ENCODE measurements around the gene TNPO2. TPM values are rescaled to one million over a fixed set of nuclear protein-coding genes. Genes with fewer than 3 reads are reported as not detected.

The TNPO2 gene
- polyA plus RNA-seq, 3 donors = 62.2 to 66.0 (median 62.9) TPM

- DNase-seq (ENCODE audit: low read depth in 3 of 3, low spot score in 2 of 3) = no peak
These were observed 68.2 kb downstream of the TNPO2 start for GRCh38 chr19:12655546-12655945.

GRCh38 chr19:12652219-12652618, 71.5 kb downstream of the TNPO2 start:
- DNase-seq (ENCODE audit: low read depth in 3 of 3, low spot score in 2 of 3) = no peak

GRCh38 chr19:12649941-12650340, 73.8 kb downstream of the TNPO2 start:
- no peak for DNase-seq (ENCODE audit: low read depth in 3 of 3, low spot score in 2 of 3)

Other genes starting within 250 kb of the TNPO2 start
- gene ZNF709, start 239.1 kb downstream of the TNPO2 start, polyA plus RNA-seq (ENCODE audit: insufficient read length in 3 of 3) = 1 to 10 TPM; 8.2 to 9.2 (median 8.6) TPM
- 10 to 100 TPM; 13.8 to 15.4 (median 14.3) TPM for gene ZNF564, start 172.4 kb downstream of the TNPO2 start, polyA plus RNA-seq (ENCODE audit: insufficient read length in 3 of 3)
- gene ZNF490, start 113.1 kb downstream of the TNPO2 start, polyA plus RNA-seq (ENCODE audit: insufficient read length in 3 of 3) = 1 to 10 TPM; 3.3 to 5.3 (median 4.7) TPM
- gene ZNF791, start 113.0 kb downstream of the TNPO2 start, polyA plus RNA-seq (ENCODE audit: insufficient read length in 3 of 3) = 10 to 100 TPM; 21.3 to 25.4 (median 23.2) TPM
- 10 to 100 TPM; 23.6 to 26.0 (median 24.1) TPM for gene MAN2B1, start 57.2 kb downstream of the TNPO2 start, polyA plus RNA-seq (ENCODE audit: insufficient read length in 3 of 3)
- 10 to 100 TPM; 11.9 to 14.5 (median 13.7) TPM for gene WDR83, start 57.1 kb downstream of the TNPO2 start, polyA plus RNA-seq (ENCODE audit: insufficient read length in 3 of 3)
- gene DHPS, start 42.1 kb downstream of the TNPO2 start, polyA plus RNA-seq (ENCODE audit: insufficient read length in 3 of 3) = 10 to 100 TPM; 72.8 to 76.2 (median 72.9) TPM
- gene GNG14, start 35.9 kb downstream of the TNPO2 start, polyA plus RNA-seq (ENCODE audit: insufficient read length in 3 of 3) = not detected
- 10 to 100 TPM; 12.0 to 14.3 (median 12.6) TPM for gene FBXW9, start 27.3 kb downstream of the TNPO2 start, polyA plus RNA-seq (ENCODE audit: insufficient read length in 3 of 3)
- 100 to 1,000 TPM; 125 to 160 (median 151) TPM for gene TRIR, start 10.8 kb upstream of the TNPO2 start, polyA plus RNA-seq (ENCODE audit: insufficient read length in 3 of 3)
- gene GET3, start 13.6 kb upstream of the TNPO2 start, polyA plus RNA-seq (ENCODE audit: insufficient read length in 3 of 3) = 10 to 100 TPM; 83.8 to 97.1 (median 89.2) TPM
- under 1 TPM in 2 of 3 donors, not detected in 1; 0.07 to 0.08 TPM for gene BEST2, start 27.9 kb upstream of the TNPO2 start, polyA plus RNA-seq (ENCODE audit: insufficient read length in 3 of 3)
- gene HOOK2, start 51.6 kb upstream of the TNPO2 start, polyA plus RNA-seq (ENCODE audit: insufficient read length in 3 of 3) = 10 to 100 TPM; 34.5 to 47.7 (median 42.4) TPM
- gene JUNB, start 67.6 kb upstream of the TNPO2 start, polyA plus RNA-seq (ENCODE audit: insufficient read length in 3 of 3) = 10 to 100 TPM; 21.4 to 47.8 (median 32.9) TPM
- 100 to 1,000 TPM; 286 to 323 (median 296) TPM for gene PRDX2, start 77.9 kb upstream of the TNPO2 start, polyA plus RNA-seq (ENCODE audit: insufficient read length in 3 of 3)
- gene THSD8, start 78.1 kb upstream of the TNPO2 start, polyA plus RNA-seq (ENCODE audit: insufficient read length in 3 of 3) = 1 to 10 TPM; 1.7 to 7.5 (median 5.9) TPM
- gene RNASEH2A, start 82.7 kb upstream of the TNPO2 start, polyA plus RNA-seq (ENCODE audit: insufficient read length in 3 of 3) = 10 to 100 TPM; 31.6 to 35.6 (median 34.9) TPM
- gene RTBDN, start 110.6 kb upstream of the TNPO2 start, polyA plus RNA-seq (ENCODE audit: insufficient read length in 3 of 3) = not detected
- gene MAST1, start 114.6 kb upstream of the TNPO2 start, polyA plus RNA-seq (ENCODE audit: insufficient read length in 3 of 3) = under 1 TPM; 0.80 to 0.99 (median 0.89) TPM
- gene DNASE2, start 157.5 kb upstream of the TNPO2 start, polyA plus RNA-seq (ENCODE audit: insufficient read length in 3 of 3) = 10 to 100 TPM; 10.1 to 15.0 (median 11.6) TPM
- under 1 TPM; 0.39 to 0.44 (median 0.40) TPM for gene KLF1, start 163.3 kb upstream of the TNPO2 start, polyA plus RNA-seq (ENCODE audit: insufficient read length in 3 of 3)
- gene GCDH, start 167.2 kb upstream of the TNPO2 start, polyA plus RNA-seq (ENCODE audit: insufficient read length in 3 of 3) = 10 to 100 TPM; 24.0 to 30.4 (median 27.6) TPM
- gene SYCE2, start 195.4 kb upstream of the TNPO2 start, polyA plus RNA-seq (ENCODE audit: insufficient read length in 3 of 3) = 1 to 10 TPM; 1.7 to 3.6 (median 2.7) TPM
- 10 to 100 TPM; 42.7 to 49.7 (median 42.7) TPM for gene FARSA, start 209.8 kb upstream of the TNPO2 start, polyA plus RNA-seq (ENCODE audit: insufficient read length in 3 of 3)
- 1,000 to 10,000 TPM in 1 of 3 donors, 100 to 1,000 TPM in 2; 833 to 1,059 (median 960) TPM for gene CALR, start 214.7 kb upstream of the TNPO2 start, polyA plus RNA-seq (ENCODE audit: insufficient read length in 3 of 3)
- 10 to 100 TPM; 59.3 to 69.3 (median 61.7) TPM for gene RAD23A, start 221.9 kb upstream of the TNPO2 start, polyA plus RNA-seq (ENCODE audit: insufficient read length in 3 of 3)
- 10 to 100 TPM; 28.0 to 33.3 (median 30.6) TPM for gene GADD45GIP1, start 233.3 kb upstream of the TNPO2 start, polyA plus RNA-seq (ENCODE audit: insufficient read length in 3 of 3)
- under 1 TPM in 2 of 3 donors, not detected in 1; 0.11 to 0.15 TPM for gene DAND5, start 245.6 kb upstream of the TNPO2 start, polyA plus RNA-seq (ENCODE audit: insufficient read length in 3 of 3)

Data from right renal cortex interstitium (tissue), 3 donors.